Gastrocnemius medialis (tissue), 4 donors: ENCODE results near the gene PPP2R5A.

ENCODE experiments used
- POLR2A ChIP-seq, 2 donors: fragments of 450-650 bp; IDR thresholded peaks; one replicate each; pipeline ENCODE4 v1.6.1; 2017; ENCODE audit warnings: antibody characterized with exemption in 2 of 2, mild to moderate bottlenecking in 2 of 2, moderate library complexity in 2 of 2
- TF ChIP-seq, protein P1 (sequence below), 5 experiments: fragments of 450-650 bp in 3 of 5; fragments of 200-600 bp in 2 of 5; sonication (generic) in 2 of 5; IDR thresholded peaks in 4 of 5; conservative IDR thresholded peaks in 1 of 5; 1 replicate in 4 of 5; 2 replicates in 1 of 5; pipeline ENCODE4 v1.5.1; 2016 to 2019; ENCODE audit warnings: antibody characterized with exemption in 5 of 5, mild to moderate bottlenecking in 3 of 5, moderate library complexity in 3 of 5

DNA sequence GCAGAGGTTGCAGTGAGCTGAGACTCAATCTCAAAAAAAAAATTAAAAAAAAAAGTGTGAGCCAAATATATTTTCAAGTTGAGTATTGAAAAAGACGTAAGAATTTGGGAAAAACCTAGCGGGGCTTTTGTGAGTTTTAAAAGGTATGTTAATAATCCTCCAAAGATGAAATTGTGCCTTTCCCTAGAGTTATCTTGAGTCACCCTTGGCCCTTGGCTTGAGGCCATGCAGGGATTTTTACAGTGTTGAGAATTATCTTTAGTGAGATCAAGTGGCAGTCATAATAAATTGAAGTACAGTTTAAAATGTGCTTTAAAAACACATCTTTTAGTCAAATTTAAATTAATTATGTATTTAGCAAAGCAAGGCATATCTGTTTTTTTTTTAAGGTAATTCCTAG, 32.7 kb downstream of the PPP2R5A start:
- no peak for TF ChIP-seq POLR2A (IDR thresholded peaks at IDR 0.05)
- TF ChIP-seq, protein P1, sequence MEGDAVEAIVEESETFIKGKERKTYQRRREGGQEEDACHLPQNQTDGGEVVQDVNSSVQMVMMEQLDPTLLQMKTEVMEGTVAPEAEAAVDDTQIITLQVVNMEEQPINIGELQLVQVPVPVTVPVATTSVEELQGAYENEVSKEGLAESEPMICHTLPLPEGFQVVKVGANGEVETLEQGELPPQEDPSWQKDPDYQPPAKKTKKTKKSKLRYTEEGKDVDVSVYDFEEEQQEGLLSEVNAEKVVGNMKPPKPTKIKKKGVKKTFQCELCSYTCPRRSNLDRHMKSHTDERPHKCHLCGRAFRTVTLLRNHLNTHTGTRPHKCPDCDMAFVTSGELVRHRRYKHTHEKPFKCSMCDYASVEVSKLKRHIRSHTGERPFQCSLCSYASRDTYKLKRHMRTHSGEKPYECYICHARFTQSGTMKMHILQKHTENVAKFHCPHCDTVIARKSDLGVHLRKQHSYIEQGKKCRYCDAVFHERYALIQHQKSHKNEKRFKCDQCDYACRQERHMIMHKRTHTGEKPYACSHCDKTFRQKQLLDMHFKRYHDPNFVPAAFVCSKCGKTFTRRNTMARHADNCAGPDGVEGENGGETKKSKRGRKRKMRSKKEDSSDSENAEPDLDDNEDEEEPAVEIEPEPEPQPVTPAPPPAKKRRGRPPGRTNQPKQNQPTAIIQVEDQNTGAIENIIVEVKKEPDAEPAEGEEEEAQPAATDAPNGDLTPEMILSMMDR (IDR thresholded peaks at IDR 0.05 in 4 of 5, conservative IDR thresholded peaks at IDR 0.05 in 1 of 5) = no peak
